Ascending aorta (tissue), 2 donors: Measurements from ENCODE around the gene TSSK2. TPM values are rescaled to one million over a fixed set of nuclear protein-coding genes. Genes with fewer than 3 reads are reported as not detected.

Experiments
- DNase-seq, 2 donors: peaks; one replicate each; pipeline ENCODE4 v3.0.0-alpha.2; 2019; ENCODE audit warnings: low spot score in 2 of 2
- H3K27ac ChIP-seq, 2 donors: fragments of 200-600 bp; sonication (generic); one replicate each; pipeline ENCODE4 v1.5.1; 2016 to 2017; ENCODE audit warnings: mild to moderate bottlenecking in 1 of 2
- H3K27me3 ChIP-seq: fragments of 200-600 bp; sonication (generic); one replicate; pipeline ENCODE4 v1.5.1; 2017
- H3K36me3 ChIP-seq, 2 donors: fragments of 200-600 bp; sonication (generic); one replicate each; pipeline ENCODE4 v1.5.1; 2016
- H3K4me1 ChIP-seq, 2 donors: fragments of 200-600 bp; sonication (generic); one replicate each; pipeline ENCODE4 v1.5.1; 2016 to 2017; ENCODE audit warnings: mild to moderate bottlenecking in 1 of 2
- H3K4me3 ChIP-seq, 2 donors: fragments of 200-600 bp; sonication (generic); one replicate each; pipeline ENCODE4 v1.5.1; 2016 to 2017; ENCODE audit warnings: mild to moderate bottlenecking in 1 of 2
- H3K9me3 ChIP-seq, 2 donors: fragments of 200-600 bp; sonication (generic); one replicate each; pipeline ENCODE4 v1.5.1; 2016
- CTCF ChIP-seq, 3 experiments: fragments of 200-600 bp in 2 of 3; fragments of 450-650 bp in 1 of 3; sonication (generic) in 2 of 3; IDR thresholded peaks; one replicate each; pipeline ENCODE4 v1.5.1; 2016 to 2019; ENCODE audit warnings: antibody characterized with exemption in 3 of 3, mild to moderate bottlenecking in 1 of 3, moderate library complexity in 1 of 3
- intact Hi-C: fragments of 100-400 bp; cut with DNase I; formaldehyde crosslinking; loops from one replicate; pipeline ENCODE4 v1.15.1; 2023
- total RNA-seq: library from RNA; depleted of rRNA; stranded (reverse); fragments of >200 nt; gene quantifications from one replicate; pipeline ENCODE4 v1.1.0, GENCODE V29; 2016

Gene TSSK2
- total RNA-seq, 1 donor from 2014 or later = not detected

DNA sequence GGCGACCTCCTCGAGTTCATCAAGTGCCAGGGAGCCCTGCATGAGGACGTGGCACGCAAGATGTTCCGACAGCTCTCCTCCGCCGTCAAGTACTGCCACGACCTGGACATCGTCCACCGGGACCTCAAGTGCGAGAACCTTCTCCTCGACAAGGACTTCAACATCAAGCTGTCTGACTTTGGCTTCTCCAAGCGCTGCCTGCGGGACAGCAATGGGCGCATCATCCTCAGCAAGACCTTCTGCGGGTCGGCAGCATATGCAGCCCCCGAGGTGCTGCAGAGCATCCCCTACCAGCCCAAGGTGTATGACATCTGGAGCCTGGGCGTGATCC is 542 bp downstream of the TSSK2 start:
- Histone ChIP-seq H3K27me3 (no peaks in the 10 kb centered on the region), H3K4me3 (no peak overlapping the region), H3K27ac (no peak overlapping the region), H3K9me3 (no peaks in the 10 kb centered on the region), H3K4me1 (no peaks in the 10 kb centered on the region), H3K36me3 (peaks cover 37 to 50% of the 10 kb centered on the region in 2 donors)
- no peak for DNase-seq
- no peak for TF ChIP-seq CTCF (IDR thresholded peaks at IDR 0.05)
- intact Hi-C loops = no loop called here

DNA sequence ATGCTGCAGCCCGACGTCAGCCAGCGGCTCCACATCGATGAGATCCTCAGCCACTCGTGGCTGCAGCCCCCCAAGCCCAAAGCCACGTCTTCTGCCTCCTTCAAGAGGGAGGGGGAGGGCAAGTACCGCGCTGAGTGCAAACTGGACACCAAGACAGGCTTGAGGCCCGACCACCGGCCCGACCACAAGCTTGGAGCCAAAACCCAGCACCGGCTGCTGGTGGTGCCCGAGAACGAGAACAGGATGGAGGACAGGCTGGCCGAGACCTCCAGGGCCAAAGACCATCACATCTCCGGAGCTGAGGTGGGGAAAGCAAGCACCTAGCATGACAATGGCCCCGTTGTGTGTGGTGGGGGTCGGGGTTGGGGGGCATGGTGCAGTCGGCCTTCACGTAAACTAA is 1.0 kb downstream of the TSSK2 start:
- H3K9me3 ChIP-seq = no peaks in the 10 kb centered on the region

GRCh38 chr22:19132693-19133400 is 1.7 kb downstream of the TSSK2 start:
- Histone ChIP-seq H3K36me3 (peaks cover 49 to 62% of the 10 kb centered on the region in 2 donors), H3K27me3 (no peaks in the 10 kb centered on the region), H3K27ac (no peak overlapping the region), H3K9me3 (no peaks in the 10 kb centered on the region), H3K4me3 (no peak overlapping the region), H3K4me1 (no peaks in the 10 kb centered on the region)
- DNase-seq = no peak
- intact Hi-C loops = no loop called here
- TF ChIP-seq CTCF (IDR thresholded peaks at IDR 0.05) = no peak

More for the DNA sequence above, 1.0 kb downstream of the TSSK2 start:
- H3K27ac ChIP-seq = no peak overlapping the region
- no peak for DNase-seq
- H3K27me3 ChIP-seq = no peaks in the 10 kb centered on the region
- intact Hi-C loops = no loop called here
- H3K4me3 ChIP-seq = no peak overlapping the region
- H3K36me3 ChIP-seq = peaks cover 42 to 55% of the 10 kb centered on the region in 2 donors
- no peaks in the 10 kb centered on the region for H3K4me1 ChIP-seq
- no peak for TF ChIP-seq CTCF (IDR thresholded peaks at IDR 0.05)

- Histone ChIP-seq H3K4me1 (no peaks in the 10 kb centered on the region), H3K4me3 (no peak overlapping the region), H3K36me3 (peaks cover 56 to 69% of the 10 kb centered on the region in 2 donors), H3K27ac (no peak overlapping the region), H3K9me3 (no peaks in the 10 kb centered on the region), H3K27me3 (no peaks in the 10 kb centered on the region)
- no peak for DNase-seq
- TF ChIP-seq CTCF (IDR thresholded peaks at IDR 0.05) = no peak
- intact Hi-C loops = no loop called here
Observed at GRCh38 chr22:19133561-19133960, 2.5 kb downstream of the TSSK2 start.

DNA sequence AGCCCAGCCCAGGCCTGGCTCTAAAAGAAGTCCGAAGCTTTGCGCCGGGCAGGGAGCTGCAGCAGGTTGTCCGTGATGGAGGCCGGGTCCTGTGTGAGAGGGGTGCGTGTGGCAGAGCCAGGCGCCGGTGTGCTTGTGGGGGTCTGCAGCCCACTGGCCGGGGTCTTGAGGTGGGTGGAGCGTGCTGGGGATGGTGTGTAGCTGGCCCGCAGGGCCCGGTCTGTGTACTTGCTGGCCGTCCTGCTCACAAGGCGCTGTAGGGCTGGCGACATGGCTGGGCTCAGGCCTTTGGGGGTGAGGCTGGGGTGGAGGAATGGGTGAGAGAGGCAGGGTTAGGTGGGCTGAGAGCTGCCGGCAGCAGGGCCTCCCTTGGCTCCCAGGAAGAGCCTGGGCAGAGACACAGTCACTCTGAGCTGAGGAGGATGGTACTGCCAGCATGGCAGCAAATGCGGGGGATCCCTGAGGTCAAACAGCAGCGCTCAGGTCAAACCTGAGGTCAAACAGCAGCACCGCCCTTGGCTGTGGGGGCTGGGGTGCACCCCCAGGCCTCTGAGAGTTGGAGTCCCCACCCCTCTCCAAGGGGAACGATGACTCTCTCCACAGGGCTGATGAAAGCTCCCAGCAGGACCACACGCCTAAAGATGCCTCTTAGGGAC is 3.2 kb downstream of the TSSK2 start:
- DNase-seq = no peak
- Histone ChIP-seq H3K27me3 (no peaks in the 10 kb centered on the region), H3K27ac (no peak overlapping the region), H3K4me1 (no peaks in the 10 kb centered on the region), H3K36me3 (peaks cover 63 to 76% of the 10 kb centered on the region in 2 donors), H3K4me3 (no peak overlapping the region), H3K9me3 (no peaks in the 10 kb centered on the region)
- TF ChIP-seq CTCF (IDR thresholded peaks at IDR 0.05) = no peak
- intact Hi-C loops = no loop called here
